ENCODE data around the gene VASH1.
"Not testable (repeated sequence)": the region's sequence is repeated elsewhere in the genome, so short reads cannot be mapped to it uniquely, and the experiment has no call there.

The VASH1 gene

DNA sequence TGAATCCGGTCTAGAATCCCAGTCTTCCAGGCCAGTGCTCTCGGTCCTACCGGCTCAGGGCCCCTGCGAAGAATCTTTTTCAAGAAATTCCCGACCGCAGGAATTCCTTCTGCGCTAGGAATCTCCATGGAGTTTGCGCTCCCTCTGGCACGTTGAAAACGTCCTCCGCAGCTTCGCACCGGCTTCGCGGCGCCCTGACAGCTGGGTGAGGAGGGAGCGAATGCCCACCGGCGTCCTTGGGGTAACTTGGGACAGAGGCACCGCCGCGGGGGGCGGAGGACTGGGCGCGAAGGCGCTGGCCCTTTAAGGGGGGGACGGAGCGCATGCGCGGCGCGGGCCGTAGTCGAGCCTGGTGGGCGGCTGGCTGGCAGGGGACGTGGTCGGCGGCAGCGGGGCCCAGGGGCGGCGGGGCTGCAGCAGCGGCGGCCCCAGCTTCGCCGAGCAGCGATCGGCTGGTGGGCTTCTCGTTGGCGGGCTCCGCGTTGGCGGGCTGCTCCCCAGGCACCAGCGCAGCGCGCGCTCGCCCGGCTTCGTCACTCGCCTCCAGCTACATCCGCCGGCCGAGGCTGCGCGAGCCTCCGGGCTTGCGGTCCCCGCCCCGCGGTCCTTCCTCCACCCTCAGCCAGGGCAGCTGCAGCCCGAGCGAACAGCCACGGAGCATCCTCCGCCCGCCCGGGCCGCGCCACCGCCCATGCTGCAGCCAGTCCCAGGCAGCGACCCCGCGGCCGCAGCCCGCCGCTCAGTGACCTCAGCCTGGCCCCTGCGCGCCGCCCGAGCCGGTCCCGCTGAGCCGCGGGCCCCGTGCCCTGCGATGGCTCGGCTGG, at the start of gene VASH1:
TSS of gene VASH1 (plus strand) at position 333 of the 824 bp plus-strand sequence. CDS start 1,354 bp downstream, outside the sequence.
- peak; percentile 82 for DNase-seq

DNA sequence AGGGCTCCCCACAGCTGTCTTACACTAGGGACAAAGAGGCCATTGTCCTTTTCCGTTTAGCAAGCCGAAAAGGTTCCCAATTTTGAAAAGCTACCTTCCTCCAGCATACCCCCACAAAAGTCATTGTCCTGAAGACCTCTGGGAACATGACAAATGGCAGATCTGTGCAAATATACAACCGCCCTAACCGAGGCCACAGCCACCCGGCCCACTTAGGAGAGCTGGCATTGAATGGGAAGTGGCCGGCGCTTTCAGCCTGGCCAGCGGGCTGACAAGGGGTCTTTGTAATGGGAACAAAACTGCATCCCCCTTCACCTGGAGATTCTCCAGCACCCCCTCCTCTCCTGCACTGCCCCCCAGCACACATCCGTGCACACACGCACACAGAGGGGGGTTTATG, 48.1 kb upstream of the VASH1 start:
- DNase-seq, result no peak

DNA sequence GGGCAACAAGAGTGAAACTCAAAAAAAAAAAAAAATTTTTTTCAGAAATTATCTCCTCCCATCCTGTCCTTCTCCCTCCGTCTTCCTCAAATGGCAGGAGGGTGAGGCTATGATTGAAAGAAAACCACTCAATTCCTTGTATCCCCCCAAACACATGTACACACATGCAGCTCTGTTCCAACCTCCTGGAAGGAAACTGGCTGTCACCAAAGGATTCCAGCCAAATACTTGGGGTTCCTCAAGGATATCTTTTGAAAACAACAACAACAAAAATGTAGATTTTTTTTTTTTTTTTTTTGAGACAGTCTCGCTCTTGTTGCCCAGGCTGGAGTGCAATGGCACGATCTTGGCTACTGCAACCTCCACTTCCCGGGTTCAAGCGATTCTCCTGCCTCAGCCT, 46.8 kb upstream of the VASH1 start:
- no peak for DNase-seq

DNA sequence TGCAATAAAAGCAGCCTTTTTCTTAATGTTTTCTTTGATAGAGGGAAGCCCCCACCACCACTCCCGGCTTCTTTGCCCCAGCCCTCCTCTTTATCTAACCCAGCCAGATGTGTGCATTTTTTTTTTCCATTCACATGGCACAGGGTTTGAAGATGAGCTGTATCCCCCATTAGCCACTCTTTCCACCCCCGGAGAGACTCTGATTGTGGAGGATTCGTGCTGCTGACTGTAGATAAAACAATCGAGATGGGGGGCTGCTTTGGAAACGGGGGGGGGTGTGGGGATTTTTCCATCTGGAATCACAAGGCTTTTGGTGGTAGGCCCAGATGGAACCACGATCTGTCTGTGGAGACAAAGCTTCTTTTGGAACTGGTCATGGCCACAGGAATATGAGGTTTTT, 46.2 kb upstream of the VASH1 start:
- DNase-seq, result no peak

DNA sequence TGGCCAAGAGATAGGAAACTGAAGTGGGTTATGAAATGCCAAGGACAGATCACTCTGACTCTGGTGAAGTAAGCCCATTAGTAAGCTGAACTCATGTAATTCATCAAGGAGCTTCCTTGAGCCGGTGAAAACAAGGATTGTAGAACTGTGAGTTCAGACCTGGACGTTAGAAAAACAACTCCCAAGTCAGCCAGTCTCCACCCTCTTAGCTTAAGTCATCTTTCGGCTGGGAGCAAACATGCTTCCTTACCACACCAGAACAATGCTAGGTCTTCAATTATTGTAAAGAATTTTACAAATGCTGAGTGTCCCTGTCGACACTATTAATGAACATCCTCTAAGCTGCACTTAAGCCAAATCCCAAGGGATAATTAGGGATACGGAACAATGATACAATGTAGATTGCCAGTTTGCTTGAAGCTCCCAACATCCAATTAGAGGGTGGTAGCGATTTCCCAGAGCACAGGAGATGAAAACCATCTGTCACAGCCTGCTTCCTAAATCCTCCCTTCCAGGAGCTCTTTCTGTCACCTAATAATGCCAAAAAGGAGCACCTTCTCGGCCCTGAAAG, 45.7 kb upstream of the VASH1 start:
- no peak for DNase-seq

DNA sequence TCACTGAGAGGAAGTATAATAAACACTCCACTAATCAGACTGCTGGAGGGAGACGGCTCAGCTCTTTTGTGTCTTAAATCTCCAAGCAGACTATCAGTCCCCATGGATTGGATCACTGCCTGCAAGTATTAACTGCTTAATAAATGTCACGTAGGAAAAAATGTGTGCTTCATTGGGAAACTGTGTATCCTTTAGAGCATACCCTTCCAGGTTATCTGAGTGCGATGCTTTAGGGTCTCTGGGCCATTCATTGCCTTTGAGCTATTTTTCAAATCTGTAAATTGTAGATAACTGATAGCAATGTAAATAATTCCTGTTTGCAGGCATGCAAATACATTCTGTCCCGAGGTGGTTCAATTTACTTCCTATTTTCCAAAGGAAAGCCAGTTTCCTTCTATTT, 45.0 kb upstream of the VASH1 start:
- no peak for DNase-seq

DNA sequence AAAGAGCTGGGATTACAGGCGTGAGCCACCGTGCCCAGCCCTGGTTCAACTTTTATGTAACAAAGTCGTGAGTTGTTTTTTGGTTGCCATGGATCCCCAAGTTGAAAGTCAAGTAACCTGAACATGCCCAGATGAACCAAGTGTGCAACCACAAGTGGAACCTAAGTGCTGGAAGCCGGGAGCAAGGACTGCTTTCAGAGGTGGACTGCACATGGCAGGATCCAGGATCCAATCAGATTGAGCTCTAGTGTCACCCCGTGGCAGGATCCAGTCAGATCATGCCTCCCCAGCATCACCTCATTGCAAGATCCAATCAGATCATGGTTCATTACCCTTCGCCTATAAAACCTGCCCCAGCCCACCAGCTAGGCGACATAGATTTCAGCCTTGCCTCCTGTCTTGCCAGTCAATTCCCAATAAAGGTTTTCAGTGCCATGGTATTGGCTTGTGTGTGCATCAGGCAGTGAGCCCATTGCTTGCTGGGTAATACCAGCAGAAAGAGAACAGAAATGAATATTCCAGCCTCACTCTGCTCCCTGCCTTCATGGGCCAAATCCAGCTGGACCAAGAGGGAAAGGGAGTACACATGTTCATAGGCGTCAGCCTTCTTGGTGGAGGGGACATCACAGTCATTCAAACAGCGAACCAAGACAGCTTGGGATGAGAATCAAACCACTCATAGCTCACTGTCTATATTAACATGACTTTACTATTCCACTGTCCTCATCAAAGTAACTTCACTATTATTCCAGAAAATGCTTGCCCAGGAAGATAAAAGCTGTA, 43.6 kb upstream of the VASH1 start:
- no peak for DNase-seq

DNA sequence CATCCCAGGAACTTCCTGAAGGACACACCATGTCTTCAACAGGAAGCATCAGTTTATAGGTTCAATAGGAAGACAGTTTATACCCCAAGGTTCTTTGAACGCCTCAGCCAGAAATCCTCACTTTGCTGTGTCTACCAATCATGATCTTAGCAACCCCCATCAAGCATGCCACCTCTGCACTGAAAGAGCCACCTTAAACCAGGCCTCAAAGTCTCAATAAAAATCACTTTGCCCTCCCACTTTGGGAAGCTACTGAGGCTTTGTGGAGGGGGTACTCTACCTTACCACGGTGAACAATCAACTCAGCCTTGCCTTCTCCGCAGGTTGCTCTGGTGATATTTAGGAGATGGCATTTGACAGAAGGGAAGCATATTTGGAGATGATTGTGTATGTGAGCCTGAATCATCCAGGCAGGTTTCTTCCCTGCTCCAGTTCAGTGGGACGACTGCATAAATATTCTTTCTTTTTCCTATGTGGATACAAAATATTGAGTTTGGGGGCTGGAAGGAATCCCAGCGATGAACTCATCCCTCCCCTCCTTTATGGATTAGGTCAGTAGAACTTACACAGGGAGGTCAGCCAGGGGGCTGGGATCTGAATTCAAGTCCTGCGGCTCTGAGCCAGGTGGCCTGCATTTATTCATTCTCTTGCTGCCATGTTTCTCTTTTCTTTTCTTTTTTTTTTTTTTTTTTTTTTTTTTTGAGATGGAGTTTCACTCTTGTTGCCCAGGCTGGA, 42.8 kb upstream of the VASH1 start:
- DNase-seq, result peak; percentile 77

DNA sequence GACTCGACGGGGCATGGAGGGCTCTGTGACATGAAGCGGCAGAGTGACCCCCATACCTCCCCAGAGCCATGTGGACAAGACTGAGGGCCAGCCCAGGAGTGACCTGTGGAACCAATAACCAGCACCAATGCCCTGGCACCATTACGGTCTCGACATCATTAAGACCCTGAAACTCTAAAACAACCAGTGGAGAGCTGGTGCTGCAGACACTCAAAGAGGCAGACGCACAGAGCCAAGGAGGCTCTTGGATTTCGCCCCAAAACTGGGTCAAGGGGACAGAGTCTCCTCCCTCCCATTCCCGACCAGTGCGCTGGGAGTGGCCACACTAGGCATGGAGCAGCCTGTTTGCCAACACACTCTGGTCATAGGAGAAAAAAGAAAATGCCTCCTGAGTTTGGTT, 41.6 kb upstream of the VASH1 start:
- no peak for DNase-seq

DNA sequence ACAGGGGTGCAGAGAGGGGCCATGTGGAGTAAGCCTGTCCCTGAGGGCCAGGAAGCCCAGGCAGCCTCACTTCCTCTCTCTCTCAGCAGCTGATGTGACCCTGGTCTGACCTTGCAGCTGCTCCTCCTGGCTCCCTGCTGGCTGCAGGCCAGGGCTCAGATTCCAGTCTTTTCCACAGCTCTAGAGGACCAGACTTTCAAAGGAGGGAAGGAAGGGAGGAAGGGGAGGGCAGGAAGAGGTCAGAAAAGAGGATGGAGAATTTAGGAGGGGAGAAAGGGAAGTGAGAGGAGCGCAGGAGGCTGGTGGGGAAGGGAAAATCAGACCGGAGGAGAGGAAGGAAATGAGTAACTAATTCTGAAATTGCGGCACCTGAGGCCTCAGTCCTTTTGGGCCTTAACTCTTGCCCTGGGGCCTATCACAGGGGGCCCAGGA, 40.9 kb upstream of the VASH1 start:
- DNase-seq, result peak; percentile 90

DNA sequence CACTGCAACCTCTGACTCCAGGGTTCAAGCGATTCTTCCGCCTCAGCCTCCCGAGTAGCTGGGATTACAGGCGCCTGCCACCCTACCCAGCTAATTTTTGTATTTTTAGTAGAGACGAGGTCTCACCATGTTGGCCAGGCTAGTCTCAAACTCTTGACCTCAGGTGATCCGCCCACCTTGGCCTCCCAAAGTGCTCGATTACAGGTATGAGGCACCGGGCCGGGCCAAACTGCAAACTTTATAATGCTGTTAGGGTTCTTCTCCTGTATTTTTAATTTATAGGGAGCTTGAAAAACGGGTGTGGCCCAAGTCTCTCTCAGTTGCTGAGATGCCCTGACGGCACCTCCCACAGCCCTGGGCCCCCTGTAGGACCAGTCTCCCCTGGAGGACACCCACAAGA, 39.8 kb upstream of the VASH1 start:
- not testable (repeated sequence) for DNase-seq

DNA sequence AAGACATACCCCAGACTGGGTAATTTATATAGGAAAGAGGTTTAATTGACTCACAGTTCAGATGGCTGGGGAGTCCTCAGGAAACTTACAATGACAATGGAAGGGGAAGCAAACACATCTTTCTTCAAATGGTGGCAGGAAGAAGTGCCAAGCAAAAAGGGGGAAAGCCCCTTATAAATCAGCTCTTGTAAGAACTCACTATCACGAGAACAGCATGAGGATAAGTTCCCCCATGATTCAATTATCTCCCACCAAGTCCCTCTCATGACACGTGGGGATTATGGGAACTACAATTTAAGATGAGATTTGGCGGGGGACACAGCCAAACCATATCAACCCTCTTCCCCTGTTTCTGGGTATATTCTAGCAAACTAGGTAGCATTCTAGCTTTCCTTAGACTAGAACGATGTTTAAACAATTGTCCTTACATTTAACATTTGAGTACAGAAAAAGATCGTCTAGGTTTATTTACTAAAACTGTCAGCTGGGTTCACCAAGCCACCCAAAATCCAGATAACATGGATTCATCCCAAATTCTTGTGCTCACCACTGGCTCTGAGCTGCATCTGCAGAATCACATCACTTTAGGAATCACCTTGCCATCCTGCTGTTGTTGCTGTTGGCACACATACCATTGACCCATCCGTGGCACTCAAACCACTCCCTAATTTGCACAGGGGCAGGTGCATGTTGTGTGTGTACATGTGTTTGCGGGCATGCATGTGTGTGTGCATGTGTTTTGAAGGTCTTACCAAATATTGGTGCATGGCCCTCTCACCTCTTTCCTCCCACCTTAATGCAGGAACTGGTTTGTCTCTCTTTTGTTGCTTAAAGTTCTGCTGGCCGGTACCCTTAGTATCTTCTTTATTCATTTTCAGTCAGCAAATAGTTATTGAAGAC, 36.4 kb upstream of the VASH1 start:
- DNase-seq, result no peak

DNA sequence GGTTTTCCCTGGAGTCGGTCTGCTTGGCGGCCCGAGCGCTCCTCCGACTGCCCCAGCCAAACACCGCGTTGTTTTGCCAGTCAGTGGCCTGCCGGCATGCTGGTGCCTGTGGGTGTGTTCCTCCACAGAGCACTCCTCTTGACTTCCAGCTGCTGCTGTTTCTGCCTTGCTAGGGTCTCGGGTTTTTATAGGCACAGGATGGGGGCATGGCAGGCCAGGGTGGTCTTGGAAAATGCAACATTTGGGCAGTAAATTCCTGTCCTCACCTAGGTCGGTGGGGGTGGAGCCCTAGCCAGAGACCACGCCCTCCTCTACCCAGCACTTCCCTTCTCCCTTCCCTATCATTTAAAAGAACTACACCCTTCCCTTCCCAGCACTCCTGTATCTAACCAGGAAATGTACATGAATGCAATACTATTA, 34.7 kb upstream of the VASH1 start:
- no peak for DNase-seq

DNA sequence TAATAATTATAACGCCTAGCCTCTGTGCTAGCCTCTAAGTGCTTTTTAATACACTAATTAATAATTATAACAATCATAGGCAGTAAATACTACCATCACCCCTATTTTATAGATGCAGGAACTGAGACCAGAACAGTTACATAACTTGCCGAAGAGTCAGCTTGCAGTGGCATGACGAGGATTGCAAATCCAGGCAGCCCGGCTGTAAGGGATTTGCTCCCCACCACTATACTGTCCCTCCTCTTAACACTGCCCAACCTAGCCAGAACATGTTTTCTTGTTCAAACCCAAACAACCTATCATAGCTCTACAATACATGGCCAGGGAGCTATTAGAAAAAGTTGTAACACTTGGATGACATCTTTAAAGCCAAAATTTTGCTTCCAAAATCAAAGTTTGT, 33.9 kb upstream of the VASH1 start:
- DNase-seq, result no peak

DNA sequence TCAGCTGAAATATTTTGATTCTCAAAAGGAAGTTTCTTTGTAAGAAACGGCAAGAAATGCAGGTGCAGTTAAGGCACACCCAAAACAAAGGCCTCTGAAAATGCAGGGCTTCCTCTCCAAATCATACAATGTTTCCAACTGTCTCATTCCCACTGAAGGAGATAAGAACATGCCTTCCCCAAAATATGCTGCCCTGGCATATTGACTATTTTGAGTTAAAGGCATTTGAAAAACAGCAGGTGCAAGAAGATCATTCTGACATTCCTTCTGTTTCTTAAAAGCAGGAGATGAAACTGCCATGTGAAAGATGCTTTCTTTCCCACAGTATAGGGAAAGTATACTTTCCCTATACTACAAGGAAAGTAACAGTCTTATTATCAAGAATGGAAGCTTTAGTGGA, 33.4 kb upstream of the VASH1 start:
- DNase-seq, result no peak

DNA sequence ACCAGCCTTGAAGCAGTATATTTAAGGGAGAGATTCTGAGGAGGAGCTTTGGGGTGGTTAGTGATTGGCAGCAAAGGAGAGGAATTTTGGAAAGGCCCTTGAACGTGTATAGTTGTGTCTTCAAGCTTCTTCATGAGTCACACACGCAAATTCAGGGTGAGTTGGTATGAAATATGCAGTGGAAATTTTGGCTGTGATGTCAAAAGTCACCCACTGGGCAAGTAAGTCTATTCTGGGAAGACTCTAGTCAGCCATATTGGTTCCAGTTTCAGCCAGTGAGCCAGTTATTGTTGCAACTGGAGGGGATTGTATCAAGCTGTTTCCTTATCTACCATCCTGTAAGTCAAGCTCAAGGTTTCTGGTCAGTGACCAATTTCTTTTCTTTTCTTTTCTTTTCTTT, 32.0 kb upstream of the VASH1 start:
- no peak for DNase-seq

DNA sequence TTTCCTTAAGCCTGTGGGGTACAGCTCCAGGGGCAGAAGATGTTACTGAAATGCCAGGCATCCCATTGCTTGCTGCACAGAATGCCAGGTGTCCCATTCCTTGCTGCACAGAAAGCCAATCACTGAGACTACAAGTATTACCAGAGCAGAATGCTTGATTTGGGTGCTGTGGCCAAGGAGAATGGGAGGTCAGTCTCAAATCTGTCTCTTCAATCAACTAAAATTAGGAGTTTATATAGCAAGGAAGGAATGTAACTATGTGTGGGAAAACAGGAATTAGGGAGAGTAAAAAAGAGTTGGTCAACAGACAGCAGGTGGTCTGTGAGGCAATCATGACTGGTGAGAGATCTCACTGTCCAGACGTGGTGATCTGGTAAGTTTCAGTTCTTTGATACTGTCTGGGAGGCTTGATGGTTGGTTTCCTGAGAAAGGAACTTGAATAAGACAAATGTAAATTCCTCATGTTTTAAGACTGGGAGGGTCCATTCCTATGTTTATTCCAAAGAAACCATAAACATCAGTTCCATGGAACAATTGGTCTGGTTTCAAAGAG, 31.2 kb upstream of the VASH1 start:
- no peak for DNase-seq

DNA sequence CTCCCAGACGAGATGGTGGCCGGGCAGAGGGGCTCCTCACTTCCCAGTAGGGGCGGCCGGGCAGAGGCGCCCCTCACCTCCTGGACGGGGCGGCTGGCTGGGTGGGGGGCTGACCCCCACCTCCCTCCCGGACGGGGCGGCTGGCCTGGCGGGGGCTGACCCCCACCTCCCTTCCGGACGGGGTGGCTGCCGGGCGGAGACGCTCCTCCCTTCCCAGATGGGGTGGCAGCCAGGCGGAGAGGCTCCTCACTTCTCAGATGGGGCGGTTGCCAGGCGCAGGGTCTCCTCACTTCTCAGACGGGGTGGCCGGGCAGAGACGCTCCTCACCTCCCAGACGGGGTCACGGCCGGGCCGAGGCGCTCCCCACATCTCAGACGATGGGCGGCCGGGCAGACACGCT, 26.8 kb upstream of the VASH1 start:
- DNase-seq, result not testable (repeated sequence)

DNA sequence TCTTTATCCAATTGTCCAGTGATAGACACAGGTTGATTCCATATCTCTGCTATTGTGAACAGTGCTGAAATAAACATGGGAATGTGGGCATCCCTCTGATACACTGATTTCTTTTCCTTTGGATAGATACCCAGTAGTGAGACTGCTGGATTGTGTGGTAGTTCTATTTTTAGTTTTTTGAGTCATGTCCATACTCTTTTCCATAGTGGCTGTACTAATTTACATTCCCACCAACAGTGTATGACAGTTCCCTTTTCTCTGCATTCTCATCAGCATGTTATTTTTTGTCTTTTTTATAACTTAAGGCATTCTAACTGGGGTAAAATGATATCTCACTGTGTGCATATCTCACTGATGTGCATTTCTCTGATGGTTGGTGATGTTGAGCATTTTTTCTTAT, 24.8 kb upstream of the VASH1 start:
- no peak for DNase-seq

DNA sequence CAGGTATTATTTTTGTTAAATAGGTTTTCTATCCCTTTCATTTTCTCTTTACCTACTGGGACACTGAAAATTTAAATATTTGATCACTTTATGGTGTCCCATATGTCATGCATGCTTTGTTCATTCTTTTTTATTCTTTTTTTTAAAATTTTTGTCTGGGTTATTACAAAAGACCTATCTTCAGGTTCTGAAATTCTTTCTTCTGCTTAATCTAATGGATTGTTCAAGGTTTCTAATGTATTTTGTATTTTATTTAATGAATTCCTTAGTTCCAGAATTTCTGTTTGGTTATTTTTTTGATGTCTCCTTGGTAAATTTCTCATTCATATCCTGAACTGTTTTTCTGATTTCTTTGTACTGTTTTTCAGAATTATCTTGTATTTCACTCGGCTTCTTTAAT, 20.2 kb upstream of the VASH1 start:
- DNase-seq, result no peak

DNA sequence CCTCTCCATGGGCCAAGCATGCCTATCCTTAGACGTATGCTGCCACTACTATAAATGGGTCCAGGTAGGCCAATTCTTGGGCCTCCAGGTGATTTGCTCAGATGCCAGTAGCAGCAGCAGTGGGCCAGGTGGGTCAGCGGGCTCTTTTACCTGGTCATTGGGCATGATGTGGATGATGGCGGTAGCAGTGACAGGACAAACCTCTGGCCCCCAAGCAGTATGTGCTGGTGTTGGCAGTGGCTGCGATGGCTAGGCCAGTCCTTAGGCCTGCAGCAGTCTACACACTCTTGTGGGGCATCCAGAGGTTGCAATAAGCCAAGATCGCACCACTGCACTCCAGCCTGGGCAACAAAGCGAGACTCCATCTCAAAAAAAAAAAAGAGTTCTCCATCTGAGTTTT, 19.1 kb upstream of the VASH1 start:
- no peak for DNase-seq

DNA sequence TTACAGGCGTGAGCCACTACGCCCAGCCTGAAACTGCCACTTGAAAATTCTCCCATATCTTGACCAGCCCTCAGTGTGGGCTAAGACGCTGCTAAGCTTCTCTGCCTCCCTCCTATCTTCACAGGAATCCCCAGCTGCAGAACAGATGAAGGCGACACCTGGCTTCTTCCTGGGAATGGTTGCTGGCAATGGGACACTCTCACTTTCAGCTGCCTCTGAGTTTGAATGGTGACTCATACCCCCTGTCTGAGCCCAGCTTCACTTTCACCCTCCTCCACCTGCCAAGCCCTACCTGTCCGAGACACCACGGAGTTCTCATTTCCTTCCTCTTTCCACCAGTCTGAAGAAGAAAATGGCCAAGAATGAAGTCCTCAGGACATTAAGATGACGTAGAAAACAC, 18.3 kb upstream of the VASH1 start:
- no peak for DNase-seq

All from femur (tissue), 1 donor.